Measurements from ENCODE around the gene PTTG1IP. TPM values are rescaled to one million over a fixed set of nuclear protein-coding genes. Genes with fewer than 3 reads are reported as not detected.

Gene PTTG1IP
- total and polyA plus RNA-seq, 2 experiments from 2014 or later = 676 to 814 TPM

DNA sequence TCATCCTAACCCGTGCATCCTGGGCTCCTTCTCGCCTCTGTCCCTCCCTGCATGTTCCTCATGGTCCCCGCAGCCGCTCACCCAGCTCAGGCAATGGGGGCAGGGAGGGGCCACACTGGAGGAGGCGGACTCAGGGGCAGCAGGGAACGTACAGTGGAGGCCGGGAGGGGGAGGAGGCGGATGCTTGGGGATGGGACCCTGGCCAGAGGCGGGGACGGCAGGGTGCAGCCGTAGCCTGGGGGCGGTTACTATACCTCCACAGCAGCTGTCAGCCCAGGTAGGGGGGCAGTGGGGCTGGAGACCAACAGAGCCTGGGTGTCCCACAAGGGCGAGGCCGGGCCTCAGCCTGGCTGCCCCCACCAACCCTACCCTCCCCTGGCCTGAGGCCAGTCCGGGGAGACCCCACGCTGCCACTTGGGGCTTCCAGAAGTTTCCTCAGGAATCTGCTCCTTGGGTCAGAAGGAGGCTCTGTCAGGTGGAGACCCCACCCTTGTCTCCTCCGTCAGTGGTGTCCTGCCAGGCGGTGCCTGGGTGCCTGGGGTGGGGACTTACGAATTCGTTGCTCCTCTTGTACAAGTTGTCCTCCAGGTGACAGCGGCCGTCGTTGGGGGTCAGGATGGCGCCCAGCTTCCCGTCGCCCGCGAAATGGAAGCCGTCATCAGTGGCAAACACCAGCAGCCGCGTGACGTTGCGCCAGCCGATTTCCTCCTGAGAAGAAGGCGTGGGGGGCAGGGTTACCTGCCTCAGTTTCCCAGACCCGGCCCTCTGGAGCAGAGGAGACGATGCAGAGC, 26.5 kb upstream of the PTTG1IP start:
- no peak for TF ChIP-seq EZH2 (IDR thresholded peaks at IDR 0.05; ENCODE audit: insufficient read depth, poor library complexity, severe bottlenecking)
- TF ChIP-seq EZH2phosphoT487 (IDR thresholded peaks at IDR 0.05; ENCODE audit: insufficient read depth, low read depth) = no peak
- H3K4me2 ChIP-seq (ENCODE audit: unreplicated experiment) = no peak overlapping the region
- H3K27me3 ChIP-seq (replicated peaks; ENCODE audit: insufficient read depth) = no peaks in the 10 kb centered on the region
- no peak for DNase-seq
- no peaks in the 10 kb centered on the region for H3K79me2 ChIP-seq (ENCODE audit: insufficient read depth)
- no peaks in the 10 kb centered on the region for H4K20me1 ChIP-seq (ENCODE audit: insufficient read depth)
- no peaks in the 10 kb centered on the region for H3K4me1 ChIP-seq (ENCODE audit: insufficient read depth)
- H3K9me3 ChIP-seq (ENCODE audit: low read depth) = no peaks in the 10 kb centered on the region
- in situ Hi-C loops (cut with MboI) = no loop called here
- no peak overlapping the region for H3K9ac ChIP-seq
- H3K4me3 ChIP-seq = no peak overlapping the region
- H3K9me2 ChIP-seq (ENCODE audit: insufficient read depth) = no peaks in the 10 kb centered on the region
- no peak overlapping the region for H3K27ac ChIP-seq
- 75 to 80% methylated on average over 27 to 37 of the region's 37 CpGs for WGBS, 2 experiments (ENCODE audit: low coverage in 1 of 2, low lambda C conversion rate in 2 of 2, missing lambda C conversion rate in 2 of 2)
- H3F3A ChIP-seq (ENCODE audit: insufficient read depth) = no peaks in the 10 kb centered on the region; the same call in 1 of the 2 replicates
- no peak overlapping the region for H2AFZ ChIP-seq
- H3K36me3 ChIP-seq (ENCODE audit: low read depth) = no peaks in the 10 kb centered on the region

DNA sequence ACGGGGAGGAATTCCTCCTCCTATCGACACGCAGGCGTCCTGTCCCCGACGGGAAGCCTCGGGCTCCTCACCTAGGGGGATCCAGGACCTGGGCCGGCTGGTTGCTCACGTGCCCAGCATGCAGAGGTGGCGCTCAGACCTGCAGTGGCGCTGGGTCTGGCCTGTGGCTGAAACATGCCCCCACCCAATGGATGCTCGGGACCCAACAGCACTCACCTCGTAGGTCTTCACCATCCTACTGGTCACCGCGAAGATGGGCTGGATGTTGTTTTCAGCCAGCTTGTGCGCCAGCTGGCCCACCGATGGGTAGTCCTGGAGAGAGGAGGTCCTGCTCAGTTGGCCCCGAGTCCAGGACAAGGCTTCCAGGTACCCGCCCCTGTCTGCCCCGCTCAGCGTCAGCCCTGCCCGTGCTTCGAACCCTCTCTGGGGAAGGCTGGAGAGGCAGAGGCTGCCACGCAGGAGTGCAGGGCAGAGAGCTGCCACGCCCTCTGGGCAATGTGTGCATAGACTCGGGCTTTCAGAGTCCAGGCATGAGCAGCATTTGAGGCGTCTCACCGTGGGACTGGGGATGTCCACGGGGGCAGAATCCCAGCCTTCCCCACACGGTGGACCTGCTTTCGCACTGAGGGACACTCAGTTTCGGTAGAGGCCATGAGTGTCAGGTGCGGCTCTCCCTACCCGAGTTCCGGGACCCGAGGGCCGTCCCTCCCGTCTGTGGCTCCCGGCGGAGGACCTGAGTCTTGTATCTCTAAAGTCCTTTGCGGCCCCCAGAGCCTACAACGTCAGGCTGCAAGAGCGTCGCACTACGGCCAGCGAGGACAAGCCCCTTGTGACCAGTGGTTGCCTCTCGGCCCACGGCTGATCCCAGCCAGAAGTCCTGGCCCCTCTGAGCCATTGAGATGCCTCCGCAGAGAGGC, 25.6 kb upstream of the PTTG1IP start:
- in situ Hi-C loops (cut with MboI) = no loop called here

DNA sequence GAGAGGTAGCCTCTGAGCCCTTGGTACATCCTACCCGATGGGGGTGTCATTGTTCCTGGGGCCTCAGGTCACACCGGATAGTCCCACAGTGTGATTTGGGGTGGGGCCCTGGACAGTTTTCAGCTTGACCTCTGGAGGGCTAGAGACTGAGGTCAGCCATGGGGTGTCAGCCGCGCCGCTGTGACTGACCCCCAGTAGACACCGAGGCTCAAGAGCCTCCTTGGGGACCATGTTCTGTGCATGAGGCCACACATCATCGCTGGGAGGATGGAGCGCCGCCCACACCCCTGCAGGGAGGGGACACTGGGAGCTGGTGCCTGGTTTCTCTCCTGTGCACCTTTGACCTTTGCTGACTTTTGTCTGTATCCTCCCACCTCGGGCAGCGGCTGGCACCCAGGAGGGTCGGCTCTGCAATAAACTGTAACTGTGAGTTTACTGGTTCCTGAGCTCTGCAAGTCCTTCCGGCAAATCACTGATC, 24.6 kb upstream of the PTTG1IP start:
- Histone ChIP-seq H3F3A (ENCODE audit: insufficient read depth) (no peaks in the 10 kb centered on the region; the same call in 1 of the 2 replicates), H3K27ac (no peak overlapping the region), H3K4me1 (ENCODE audit: insufficient read depth) (no peaks in the 10 kb centered on the region), H3K4me3 (no peak overlapping the region), H3K36me3 (ENCODE audit: low read depth) (no peaks in the 10 kb centered on the region), H3K4me2 (ENCODE audit: unreplicated experiment) (no peak overlapping the region), H3K9me2 (ENCODE audit: insufficient read depth) (no peaks in the 10 kb centered on the region), H2AFZ (no peak overlapping the region), H3K27me3 (replicated peaks; ENCODE audit: insufficient read depth) (no peaks in the 10 kb centered on the region), H3K79me2 (ENCODE audit: insufficient read depth) (no peaks in the 10 kb centered on the region), H3K9me3 (ENCODE audit: low read depth) (no peaks in the 10 kb centered on the region), H3K9ac (no peak overlapping the region), H4K20me1 (ENCODE audit: insufficient read depth) (no peaks in the 10 kb centered on the region)
- 50 to 58% methylated on average over 9 to 13 of the region's 13 CpGs for WGBS, 2 experiments (ENCODE audit: low coverage in 1 of 2, low lambda C conversion rate in 2 of 2, missing lambda C conversion rate in 2 of 2)
- no peak for TF ChIP-seq EZH2phosphoT487 (IDR thresholded peaks at IDR 0.05; ENCODE audit: insufficient read depth, low read depth)
- no peak for TF ChIP-seq EZH2 (IDR thresholded peaks at IDR 0.05; ENCODE audit: insufficient read depth, poor library complexity, severe bottlenecking)
- no peak for DNase-seq
- in situ Hi-C loops (cut with MboI) = no loop called here

More for the DNA sequence above, 25.6 kb upstream of the PTTG1IP start:
- H3K4me2 ChIP-seq (ENCODE audit: unreplicated experiment) = no peak overlapping the region
- no peak overlapping the region for H3K27ac ChIP-seq
- no peaks in the 10 kb centered on the region for H3K9me2 ChIP-seq (ENCODE audit: insufficient read depth)
- no peaks in the 10 kb centered on the region; the same call in 1 of the 2 replicates for H3F3A ChIP-seq (ENCODE audit: insufficient read depth)
- H4K20me1 ChIP-seq (ENCODE audit: insufficient read depth) = no peaks in the 10 kb centered on the region
- H3K36me3 ChIP-seq (ENCODE audit: low read depth) = no peaks in the 10 kb centered on the region
- H3K4me1 ChIP-seq (ENCODE audit: insufficient read depth) = no peaks in the 10 kb centered on the region
- no peak overlapping the region for H3K4me3 ChIP-seq
- no peak for TF ChIP-seq EZH2phosphoT487 (IDR thresholded peaks at IDR 0.05; ENCODE audit: insufficient read depth, low read depth)
- TF ChIP-seq EZH2 (IDR thresholded peaks at IDR 0.05; ENCODE audit: insufficient read depth, poor library complexity, severe bottlenecking) = no peak
- WGBS, 2 experiments (ENCODE audit: low coverage in 1 of 2, low lambda C conversion rate in 2 of 2, missing lambda C conversion rate in 2 of 2) = 81% methylated on average over 48 to 49 of the region's 49 CpGs
- no peak for DNase-seq
- no peaks in the 10 kb centered on the region for H3K9me3 ChIP-seq (ENCODE audit: low read depth)
- no peak overlapping the region for H2AFZ ChIP-seq
- H3K9ac ChIP-seq = no peak overlapping the region
- no peaks in the 10 kb centered on the region for H3K27me3 ChIP-seq (replicated peaks; ENCODE audit: insufficient read depth)
- H3K79me2 ChIP-seq (ENCODE audit: insufficient read depth) = no peaks in the 10 kb centered on the region

DNA sequence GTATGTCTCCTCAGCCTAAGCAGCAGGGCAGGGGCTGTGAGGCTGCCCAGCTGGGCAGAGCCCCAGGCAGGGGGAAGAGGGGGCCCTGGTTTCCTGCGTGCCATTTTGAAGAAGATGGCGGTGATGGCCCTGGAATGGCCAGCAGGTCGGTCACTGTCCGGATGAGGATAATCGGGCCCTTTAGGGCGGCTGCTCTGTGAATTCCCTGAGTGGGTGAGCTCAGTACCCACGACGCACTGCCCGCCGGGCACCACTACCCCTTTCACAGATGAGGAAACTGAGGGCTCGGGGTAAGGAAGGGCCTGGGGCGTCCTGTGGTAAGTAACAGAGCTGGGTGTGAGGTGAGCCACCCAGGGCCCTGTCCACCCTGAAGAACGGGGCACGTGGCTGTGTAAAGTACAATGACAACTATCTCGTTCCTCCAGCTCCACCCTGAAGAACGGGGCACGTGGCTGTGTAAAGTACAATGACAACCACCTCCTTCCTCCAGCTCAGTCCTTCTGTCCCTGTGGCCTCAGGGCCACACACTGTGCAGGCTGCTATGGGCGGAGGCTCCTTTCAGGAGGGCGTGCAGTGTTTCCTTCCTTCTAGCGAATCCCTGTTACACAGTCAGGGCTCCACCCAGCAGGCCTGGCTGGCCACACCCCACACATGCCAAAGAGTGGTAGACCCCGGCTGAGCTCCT, 24.0 kb upstream of the PTTG1IP start:
- in situ Hi-C loops (cut with MboI) = no loop called here
- Histone ChIP-seq H3K79me2 (ENCODE audit: insufficient read depth) (no peaks in the 10 kb centered on the region), H3K9me2 (ENCODE audit: insufficient read depth) (no peaks in the 10 kb centered on the region), H3K4me1 (ENCODE audit: insufficient read depth) (no peaks in the 10 kb centered on the region), H3K27me3 (replicated peaks; ENCODE audit: insufficient read depth) (no peaks in the 10 kb centered on the region), H3K9ac (no peak overlapping the region), H3K27ac (no peak overlapping the region), H4K20me1 (ENCODE audit: insufficient read depth) (no peaks in the 10 kb centered on the region), H3F3A (ENCODE audit: insufficient read depth) (no peaks in the 10 kb centered on the region; the same call in 1 of the 2 replicates), H3K4me3 (no peak overlapping the region), H3K4me2 (ENCODE audit: unreplicated experiment) (no peak overlapping the region), H3K36me3 (ENCODE audit: low read depth) (no peaks in the 10 kb centered on the region), H2AFZ (no peak overlapping the region), H3K9me3 (ENCODE audit: low read depth) (no peaks in the 10 kb centered on the region)
- DNase-seq = no peak
- WGBS, 2 experiments (ENCODE audit: low coverage in 1 of 2, low lambda C conversion rate in 2 of 2, missing lambda C conversion rate in 2 of 2) = 80% methylated on average over 21 of the region's 21 CpGs
- no peak for TF ChIP-seq EZH2phosphoT487 (IDR thresholded peaks at IDR 0.05; ENCODE audit: insufficient read depth, low read depth)
- TF ChIP-seq EZH2 (IDR thresholded peaks at IDR 0.05; ENCODE audit: insufficient read depth, poor library complexity, severe bottlenecking) = no peak
